Retinal pigment epithelial cell (primary cell): ENCODE data around the gene MIGA1.
A peak's percentile ranks its signal among the peaks of the same experiment; 100 is the strongest.

Experiments
- DNase-seq: peaks from one replicate; pipeline ENCODE4 v3.0.0-alpha.2; 2010; ENCODE audit warnings: low read depth
- H3K4me3 ChIP-seq: 2 replicates; pipeline ENCODE4 v1.5.1; 2011; ENCODE audit warnings: mild to moderate bottlenecking, low read length, control low read depth, moderate library complexity
- CTCF ChIP-seq: conservative IDR thresholded peaks from 2 replicates; pipeline ENCODE4 v1.5.1; 2011; ENCODE audit warnings: low read depth, low read length, control low read depth, inconsistent platforms

Gene MIGA1

GRCh38 chr1:77874804-77875445, 95.5 kb downstream of the MIGA1 start:
- DNase-seq = no peak
- H3K4me3 ChIP-seq = no peak overlapping the region
- TF ChIP-seq CTCF = no peak

GRCh38 chr1:77876884-77877283, 97.4 kb downstream of the MIGA1 start:
- H3K4me3 ChIP-seq = no peak overlapping the region
- no peak for DNase-seq
- TF ChIP-seq CTCF = no peak

GRCh38 chr1:77881061-77881460, 101.6 kb downstream of the MIGA1 start:
- no peak for TF ChIP-seq CTCF
- no peak for DNase-seq
- H3K4me3 ChIP-seq = no peak overlapping the region

- H3K4me3 ChIP-seq = no peak overlapping the region
- TF ChIP-seq CTCF = no peak
- no peak for DNase-seq
Measured at GRCh38 chr1:77882411-77882810, 103.0 kb downstream of the MIGA1 start.

- DNase-seq = peak; percentile 38
- peak within 1 kb of the TSS; percentile 92 for H3K4me3 ChIP-seq
- TF ChIP-seq CTCF = peak; percentile 32
Measured at GRCh38 chr1:77888081-77888780, 108.8 kb downstream of the MIGA1 start, which contains the start of gene NEXN. Gene NEXN (plus strand): TSS chr1:77888624. CDS start chr1:77916107, 27,483 bp downstream.

- DNase-seq = no peak
- H3K4me3 ChIP-seq = peak overlapping the region; percentile 92
- TF ChIP-seq CTCF = no peak
Measured at GRCh38 chr1:77888781-77889642, 109.6 kb downstream of the MIGA1 start.
